ENCODE results near the gene ERCC3. TPM values are rescaled to one million over a fixed set of nuclear protein-coding genes. Genes with fewer than 3 reads are reported as not detected.
A peak's percentile ranks its signal among the peaks of the same experiment; 100 is the strongest.

The ERCC3 gene
- total RNA-seq, result 68.3 TPM

- intact Hi-C loops (cut with DNase I), result no loop called here
- TF ChIP-seq CTCF (IDR thresholded peaks at IDR 0.05) (peak in 1 of 3 experiments; percentile 40), POLR2AphosphoS5 (IDR thresholded peaks at IDR 0.05; ENCODE audit: insufficient read depth in 1 of 2, low read depth in 1 of 2) (peak in 1 of 2 donors; percentile 71), POLR2A (IDR thresholded peaks at IDR 0.05) (no peak)
- Histone ChIP-seq H3K36me3 (peaks cover 0 to 36% of the 10 kb centered on the region in 2 donors), H3K4me3 (peak within 1 kb of the TSS; percentile 60 to 98), H3K27me3 (no peaks in the 10 kb centered on the region), H3K4me1 (peaks cover 18% of the 10 kb centered on the region), H3K27ac (peak within 1 kb of the TSS; percentile 86), H3K9me3 (no peaks in the 10 kb centered on the region)
- no peak for DNase-seq (ENCODE audit: extremely low spot score in 2 of 2)
These were observed at the start of gene ERCC3 for GRCh38 chr2:127293748-127294562. Gene ERCC3 (minus strand): TSS chr2:127294144. CDS start chr2:127294081, 63 bp downstream.

GRCh38 chr2:127343277-127343676, 49.3 kb upstream of the ERCC3 start:
- Histone ChIP-seq H3K4me1 (peaks cover 5% of the 10 kb centered on the region), H3K27ac (no peak overlapping the region), H3K27me3 (no peaks in the 10 kb centered on the region), H3K4me3 (no peak overlapping the region), H3K9me3 (no peaks in the 10 kb centered on the region), H3K36me3 (peaks cover 0 to 2% of the 10 kb centered on the region in 2 donors)
- no peak for DNase-seq (ENCODE audit: extremely low spot score in 2 of 2)
- intact Hi-C loops (cut with DNase I), result no loop called here
- TF ChIP-seq CTCF (IDR thresholded peaks at IDR 0.05) (no peak), POLR2A (IDR thresholded peaks at IDR 0.05) (no peak), POLR2AphosphoS5 (IDR thresholded peaks at IDR 0.05; ENCODE audit: insufficient read depth in 1 of 2, low read depth in 1 of 2) (no peak)

GRCh38 chr2:127342101-127342500, 48.2 kb upstream of the ERCC3 start:
- no peaks in the 10 kb centered on the region for H3K27me3 ChIP-seq

GRCh38 chr2:127332335-127332734, 38.4 kb upstream of the ERCC3 start:
- TF ChIP-seq POLR2AphosphoS5 (IDR thresholded peaks at IDR 0.05; ENCODE audit: insufficient read depth in 1 of 2, low read depth in 1 of 2), result no peak
- no peak for TF ChIP-seq CTCF (IDR thresholded peaks at IDR 0.05)
- no peak for TF ChIP-seq POLR2A (IDR thresholded peaks at IDR 0.05)
- intact Hi-C loops (cut with DNase I), result no loop called here
- H3K9me3 ChIP-seq, result no peaks in the 10 kb centered on the region
- DNase-seq (ENCODE audit: extremely low spot score in 2 of 2), result no peak
- no peaks in the 10 kb centered on the region for H3K27me3 ChIP-seq
- no peak overlapping the region for H3K4me3 ChIP-seq
- no peaks in the 10 kb centered on the region for H3K4me1 ChIP-seq
- H3K27ac ChIP-seq, result no peak overlapping the region
- H3K36me3 ChIP-seq, result peaks cover 0 to 32% of the 10 kb centered on the region in 2 donors

More at GRCh38 chr2:127342101-127342500, 48.2 kb upstream of the ERCC3 start:
- intact Hi-C loops (cut with DNase I), result no loop called here
- DNase-seq (ENCODE audit: extremely low spot score in 2 of 2), result no peak
- TF ChIP-seq POLR2A (IDR thresholded peaks at IDR 0.05) (no peak), CTCF (IDR thresholded peaks at IDR 0.05) (no peak), POLR2AphosphoS5 (IDR thresholded peaks at IDR 0.05; ENCODE audit: insufficient read depth in 1 of 2, low read depth in 1 of 2) (no peak)
- no peaks in the 10 kb centered on the region for H3K9me3 ChIP-seq
- no peak overlapping the region for H3K4me3 ChIP-seq
- H3K27ac ChIP-seq, result no peak overlapping the region
- H3K36me3 ChIP-seq, result peaks cover 0 to 13% of the 10 kb centered on the region in 2 donors
- no peaks in the 10 kb centered on the region for H3K4me1 ChIP-seq

- H3K9me3 ChIP-seq, result no peaks in the 10 kb centered on the region
- no peak for DNase-seq (ENCODE audit: extremely low spot score in 2 of 2)
- no peak overlapping the region for H3K4me3 ChIP-seq
- TF ChIP-seq POLR2AphosphoS5 (IDR thresholded peaks at IDR 0.05; ENCODE audit: insufficient read depth in 1 of 2, low read depth in 1 of 2) (no peak), POLR2A (IDR thresholded peaks at IDR 0.05) (no peak), CTCF (IDR thresholded peaks at IDR 0.05) (no peak)
- no peaks in the 10 kb centered on the region for H3K27me3 ChIP-seq
- no peak overlapping the region for H3K27ac ChIP-seq
- intact Hi-C loops (cut with DNase I), result no loop called here
- peaks cover 0 to 32% of the 10 kb centered on the region in 2 donors for H3K36me3 ChIP-seq
- H3K4me1 ChIP-seq, result no peaks in the 10 kb centered on the region
These were observed 36.8 kb upstream of the ERCC3 start for GRCh38 chr2:127330753-127331152.
